Measurements from ENCODE around the gene DHRS3. TPM values are rescaled to one million over a fixed set of nuclear protein-coding genes. Genes with fewer than 3 reads are reported as not detected.
A peak's percentile ranks its signal among the peaks of the same experiment; 100 is the strongest.

Gene DHRS3
- total and polyA plus RNA-seq, 2 donors (not counting 3 experiments of a cell fraction or from before 2014, with no cell fraction given), result 54.3 to 75.2 TPM

DNA sequence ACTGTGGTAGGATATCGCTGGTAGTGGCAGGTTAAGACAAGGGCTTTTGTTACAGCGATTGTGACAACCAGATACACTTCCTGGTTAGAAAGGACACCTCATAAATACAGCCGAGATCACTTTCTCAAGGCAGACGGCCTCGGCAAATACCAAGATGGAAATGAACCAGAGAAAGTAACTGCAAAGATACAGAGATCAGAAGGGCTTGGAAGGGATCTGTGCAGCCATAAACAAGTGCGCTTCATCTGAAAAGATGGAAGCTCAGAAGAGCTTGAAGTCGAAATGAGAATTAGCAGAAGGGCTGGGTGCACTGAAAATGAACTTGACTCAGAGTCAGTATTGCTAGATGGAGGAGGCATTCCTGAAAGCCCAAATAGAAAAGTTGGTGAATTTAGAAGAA lies 7.1 kb downstream of the DHRS3 start:
- H3K27me3 ChIP-seq (ENCODE audit: control insufficient read depth in 2 of 2, insufficient read depth in 2 of 2, low read length in 2 of 2), result no peaks in the 10 kb centered on the region
- CTCF ChIA-PET, result no interaction called here
- FAIRE-seq, result peak; percentile 48
- no peak overlapping the region for H3K27ac ChIP-seq (ENCODE audit: insufficient read depth, low read depth, low read length)
- H3K36me3 ChIP-seq (ENCODE audit: control insufficient read depth in 2 of 2, extremely low read depth in 1 of 2, insufficient read depth in 2 of 2, low read length in 2 of 2), result peaks cover 5 to 7% of the 10 kb centered on the region in 2 experiments
- dilution Hi-C loops (cut with MboI; ENCODE audit: extremely low pct_ligation_motif_present, low sequenced_read_pairs), result no loop called here
- no peak overlapping the region for H2AFZ ChIP-seq (ENCODE audit: low read depth, low read length)
- no peak overlapping the region for H3K4me3 ChIP-seq (replicated peaks in 1 of 3; ENCODE audit: insufficient read depth in 1 of 3, low read depth in 1 of 3, low read length in 3 of 3)
- H3K9me3 ChIP-seq (replicated peaks; ENCODE audit: control insufficient read depth, insufficient read depth, low read length), result no peaks in the 10 kb centered on the region
- H3K4me2 ChIP-seq (ENCODE audit: insufficient read depth, low read length), result no peak overlapping the region
- intact Hi-C loops (cut with micrococcal nuclease), result no loop called here
- peaks cover 12% of the 10 kb centered on the region for H3K4me1 ChIP-seq (ENCODE audit: control insufficient read depth, extremely low read depth, insufficient read depth, low read length)
- no peak for TF ChIP-seq JUN (IDR thresholded peaks at IDR 0.05; ENCODE audit: borderline replicate concordance, insufficient read depth, insufficient read length, low read depth)
- no peaks in the 10 kb centered on the region for H4K20me1 ChIP-seq (replicated peaks; ENCODE audit: control insufficient read depth, extremely low read depth, insufficient read depth, low read length)
- POLR2A ChIA-PET, result no interaction called here
- H3K79me2 ChIP-seq (ENCODE audit: control insufficient read depth, insufficient read depth, low read length), result peaks cover 11% of the 10 kb centered on the region
- DNase-seq (ENCODE audit: low read depth, low spot score), result no peak
- no peaks in the 10 kb centered on the region for H3K9me1 ChIP-seq (replicated peaks; ENCODE audit: control insufficient read depth, extremely low read depth, insufficient read depth, low read length)
- no peak overlapping the region for H3K9ac ChIP-seq (replicated peaks; ENCODE audit: extremely low read depth, insufficient read depth, low read length)
- no TSS peak for BruUV-seq (replicated peaks)

DNA sequence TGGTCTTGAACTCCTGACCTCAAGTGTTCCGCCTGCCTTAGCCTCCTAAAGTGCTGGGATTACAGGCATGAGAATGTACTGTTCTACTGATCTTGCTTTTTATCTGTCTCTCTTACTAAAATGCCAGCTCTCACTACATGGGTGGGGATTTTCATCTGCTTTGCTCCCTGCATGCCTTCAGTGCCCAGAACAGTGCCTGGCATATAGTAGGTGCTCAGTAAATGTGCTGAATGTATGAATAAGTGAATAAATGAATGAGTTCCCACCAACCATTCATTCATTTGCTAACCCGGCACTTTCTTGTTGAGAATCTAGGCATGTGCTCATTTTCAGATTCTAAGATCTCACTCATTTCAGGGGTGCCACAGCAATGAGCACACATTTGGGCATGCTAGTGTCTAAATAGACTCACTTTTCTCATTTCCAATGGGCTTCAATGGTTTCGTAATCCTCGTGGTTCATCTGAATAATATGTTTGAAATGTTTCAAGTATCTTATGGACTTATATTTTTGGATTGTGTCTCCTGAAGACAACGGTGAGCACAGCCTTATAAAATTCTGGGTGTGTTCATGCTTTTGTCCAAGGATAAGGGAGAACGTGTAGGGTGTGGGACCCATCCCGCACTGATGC lies 7.6 kb downstream of the DHRS3 start:
- no peak overlapping the region for H3K4me3 ChIP-seq (replicated peaks in 1 of 3; ENCODE audit: insufficient read depth in 1 of 3, low read depth in 1 of 3, low read length in 3 of 3)
- FAIRE-seq, result no peak
- dilution Hi-C loops (cut with MboI; ENCODE audit: extremely low pct_ligation_motif_present, low sequenced_read_pairs) (no loop called here), intact Hi-C loops (cut with micrococcal nuclease) (no loop called here)
- TF ChIP-seq JUN (IDR thresholded peaks at IDR 0.05; ENCODE audit: borderline replicate concordance, insufficient read depth, insufficient read length, low read depth) (no peak), FOS (IDR thresholded peaks at IDR 0.05; ENCODE audit: borderline replicate concordance, insufficient read depth, low read length) (no peak), POLR2A (IDR thresholded peaks at IDR 0.05; ENCODE audit: low read depth, low read length) (no peak), MYC (IDR thresholded peaks at IDR 0.05; ENCODE audit: low read depth, low read length) (no peak), POLR2AphosphoS5 (IDR thresholded peaks at IDR 0.05; ENCODE audit: insufficient read depth, low read depth, low read length) (no peak), GATA2 (IDR thresholded peaks at IDR 0.05; ENCODE audit: insufficient read depth, insufficient read length, low read depth, low read length) (no peak), EZH2 (IDR thresholded peaks at IDR 0.05; ENCODE audit: borderline replicate concordance, low read depth, low read length, severe bottlenecking) (no peak)
- TF ChIP-seq, protein P1, sequence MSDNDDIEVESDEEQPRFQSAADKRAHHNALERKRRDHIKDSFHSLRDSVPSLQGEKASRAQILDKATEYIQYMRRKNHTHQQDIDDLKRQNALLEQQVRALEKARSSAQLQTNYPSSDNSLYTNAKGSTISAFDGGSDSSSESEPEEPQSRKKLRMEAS (IDR thresholded peaks at IDR 0.05; ENCODE audit: insufficient read depth, insufficient read length), result no peak
- TF ChIP-seq, protein P2, sequence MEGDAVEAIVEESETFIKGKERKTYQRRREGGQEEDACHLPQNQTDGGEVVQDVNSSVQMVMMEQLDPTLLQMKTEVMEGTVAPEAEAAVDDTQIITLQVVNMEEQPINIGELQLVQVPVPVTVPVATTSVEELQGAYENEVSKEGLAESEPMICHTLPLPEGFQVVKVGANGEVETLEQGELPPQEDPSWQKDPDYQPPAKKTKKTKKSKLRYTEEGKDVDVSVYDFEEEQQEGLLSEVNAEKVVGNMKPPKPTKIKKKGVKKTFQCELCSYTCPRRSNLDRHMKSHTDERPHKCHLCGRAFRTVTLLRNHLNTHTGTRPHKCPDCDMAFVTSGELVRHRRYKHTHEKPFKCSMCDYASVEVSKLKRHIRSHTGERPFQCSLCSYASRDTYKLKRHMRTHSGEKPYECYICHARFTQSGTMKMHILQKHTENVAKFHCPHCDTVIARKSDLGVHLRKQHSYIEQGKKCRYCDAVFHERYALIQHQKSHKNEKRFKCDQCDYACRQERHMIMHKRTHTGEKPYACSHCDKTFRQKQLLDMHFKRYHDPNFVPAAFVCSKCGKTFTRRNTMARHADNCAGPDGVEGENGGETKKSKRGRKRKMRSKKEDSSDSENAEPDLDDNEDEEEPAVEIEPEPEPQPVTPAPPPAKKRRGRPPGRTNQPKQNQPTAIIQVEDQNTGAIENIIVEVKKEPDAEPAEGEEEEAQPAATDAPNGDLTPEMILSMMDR (IDR thresholded peaks at IDR 0.05; ENCODE audit: extremely low read depth in 1 of 2, insufficient read depth in 1 of 2, low read depth in 1 of 2, low read length in 2 of 2), result no peak
- peaks cover 5 to 7% of the 10 kb centered on the region in 2 experiments for H3K36me3 ChIP-seq (ENCODE audit: control insufficient read depth in 2 of 2, extremely low read depth in 1 of 2, insufficient read depth in 2 of 2, low read length in 2 of 2)
- ChIA-PET CTCF (no interaction called here), POLR2A (no interaction called here)
- H3K4me1 ChIP-seq (ENCODE audit: control insufficient read depth, extremely low read depth, insufficient read depth, low read length), result peaks cover 7% of the 10 kb centered on the region
- no peak overlapping the region for H3K4me2 ChIP-seq (ENCODE audit: insufficient read depth, low read length)
- H3K9me3 ChIP-seq (replicated peaks; ENCODE audit: control insufficient read depth, insufficient read depth, low read length), result no peaks in the 10 kb centered on the region
- no peaks in the 10 kb centered on the region for H3K9me1 ChIP-seq (replicated peaks; ENCODE audit: control insufficient read depth, extremely low read depth, insufficient read depth, low read length)
- H3K27me3 ChIP-seq (ENCODE audit: control insufficient read depth in 2 of 2, insufficient read depth in 2 of 2, low read length in 2 of 2), result no peaks in the 10 kb centered on the region
- H3K27ac ChIP-seq (ENCODE audit: insufficient read depth, low read depth, low read length), result no peak overlapping the region
- H3K9ac ChIP-seq (replicated peaks; ENCODE audit: extremely low read depth, insufficient read depth, low read length), result no peak overlapping the region
- no TSS peak for BruUV-seq (replicated peaks)
- DNase-seq (ENCODE audit: low read depth, low spot score), result no peak
- H4K20me1 ChIP-seq (replicated peaks; ENCODE audit: control insufficient read depth, extremely low read depth, insufficient read depth, low read length), result no peaks in the 10 kb centered on the region
- H2AFZ ChIP-seq (ENCODE audit: low read depth, low read length), result no peak overlapping the region
- H3K79me2 ChIP-seq (ENCODE audit: control insufficient read depth, insufficient read depth, low read length), result peaks cover 8% of the 10 kb centered on the region
